OCI-LY1 (cell line): Measurements from ENCODE around the gene SLC33A1.

ENCODE experiments used
- H2AFZ ChIP-seq: fragments of 200-600 bp; sonication (generic), shearing (Covaris generic); 2 replicates; pipeline ENCODE4 v1.6.0; 2014; ENCODE audit warnings: antibody characterized with exemption, mild to moderate bottlenecking, low read length
- H3F3A ChIP-seq: fragments of 200-600 bp; sonication (generic), shearing (Covaris generic); 2 replicates; pipeline ENCODE4 v1.6.0; 2014; ENCODE audit warnings: mild to moderate bottlenecking, antibody characterized with exemption, low read length, moderate library complexity; ENCODE audit not compliant: insufficient read depth
- H3K27ac ChIP-seq: fragments of 200-600 bp; sonication (generic); 2 replicates; pipeline ENCODE4 v1.5.1; 2014; ENCODE audit warnings: low read length, mixed run types, mild to moderate bottlenecking, low read depth; ENCODE audit not compliant: poor library complexity, severe bottlenecking
- H3K27me3 ChIP-seq: fragments of 200-600 bp; sonication (generic); 2 replicates; pipeline ENCODE4 v1.6.0; 2014; ENCODE audit warnings: antibody characterized with exemption, mild to moderate bottlenecking, low read length, moderate library complexity; ENCODE audit not compliant: insufficient read depth
- H3K36me3 ChIP-seq: fragments of 200-600 bp; sonication (generic); 2 replicates; pipeline ENCODE4 v1.6.1; 2014; ENCODE audit warnings: mild to moderate bottlenecking, antibody characterized with exemption, low read length, moderate library complexity, mixed read lengths; ENCODE audit not compliant: insufficient read depth
- H3K4me1 ChIP-seq: fragments of 200-600 bp; sonication (generic); 2 replicates; pipeline ENCODE4 v1.5.1; 2014; ENCODE audit warnings: mild to moderate bottlenecking, low read length, moderate library complexity; ENCODE audit not compliant: insufficient read depth, severe bottlenecking
- H3K4me2 ChIP-seq: fragments of 200-600 bp; sonication (generic), shearing (Covaris generic); 2 replicates; pipeline ENCODE4 v1.6.1; 2014; ENCODE audit warnings: low read length
- H3K4me3 ChIP-seq: fragments of 200-600 bp; sonication (generic); 2 replicates; pipeline ENCODE4 v1.5.1; 2014; ENCODE audit warnings: low read length, low read depth, mild to moderate bottlenecking, mixed read lengths; ENCODE audit not compliant: poor library complexity, severe bottlenecking
- H3K79me2 ChIP-seq: fragments of 200-600 bp; shearing (Covaris generic); 2 replicates; pipeline ENCODE4 v1.6.1; 2016; ENCODE audit warnings: mixed run types, low read length, mixed read lengths; ENCODE audit not compliant: insufficient read depth
- H3K9ac ChIP-seq: fragments of 200-600 bp; sonication (generic), shearing (Covaris generic); 2 replicates; pipeline ENCODE4 v1.6.1; 2014; ENCODE audit warnings: mild to moderate bottlenecking, low read length, mixed read lengths
- H3K9me2 ChIP-seq: fragments of 200-600 bp; sonication (generic), shearing (Covaris generic); 2 replicates; pipeline ENCODE4 v1.6.1; 2014; ENCODE audit warnings: low read depth, mild to moderate bottlenecking, low read length, mixed read lengths
- H3K9me3 ChIP-seq: fragments of 200-600 bp; shearing (Covaris generic); 2 replicates; pipeline ENCODE4 v1.6.1; 2014; ENCODE audit warnings: low read length, mixed read lengths
- H4K20me1 ChIP-seq: fragments of 200-600 bp; sonication (generic), shearing (Covaris generic); 2 replicates; pipeline ENCODE4 v1.6.0; 2016; ENCODE audit warnings: mild to moderate bottlenecking, low read length; ENCODE audit not compliant: insufficient read depth
- EZH2 ChIP-seq: fragments of 200-600 bp; sonication (generic), shearing (Covaris generic); IDR thresholded peaks from 2 replicates; pipeline ENCODE4 v1.8.0; 2017; ENCODE audit warnings: borderline replicate concordance, mixed run types, mild to moderate bottlenecking, antibody characterized with exemption, low read length, moderate library complexity, mixed read lengths
- TF ChIP-seq, protein P1 (sequence below): fragments of 200-600 bp; sonication (generic), shearing (Covaris generic); IDR thresholded peaks from 2 replicates; pipeline ENCODE4 v1.5.1; 2017; ENCODE audit warnings: mild to moderate bottlenecking, antibody characterized with exemption, low read length, moderate library complexity, mixed read lengths

Gene SLC33A1

DNA sequence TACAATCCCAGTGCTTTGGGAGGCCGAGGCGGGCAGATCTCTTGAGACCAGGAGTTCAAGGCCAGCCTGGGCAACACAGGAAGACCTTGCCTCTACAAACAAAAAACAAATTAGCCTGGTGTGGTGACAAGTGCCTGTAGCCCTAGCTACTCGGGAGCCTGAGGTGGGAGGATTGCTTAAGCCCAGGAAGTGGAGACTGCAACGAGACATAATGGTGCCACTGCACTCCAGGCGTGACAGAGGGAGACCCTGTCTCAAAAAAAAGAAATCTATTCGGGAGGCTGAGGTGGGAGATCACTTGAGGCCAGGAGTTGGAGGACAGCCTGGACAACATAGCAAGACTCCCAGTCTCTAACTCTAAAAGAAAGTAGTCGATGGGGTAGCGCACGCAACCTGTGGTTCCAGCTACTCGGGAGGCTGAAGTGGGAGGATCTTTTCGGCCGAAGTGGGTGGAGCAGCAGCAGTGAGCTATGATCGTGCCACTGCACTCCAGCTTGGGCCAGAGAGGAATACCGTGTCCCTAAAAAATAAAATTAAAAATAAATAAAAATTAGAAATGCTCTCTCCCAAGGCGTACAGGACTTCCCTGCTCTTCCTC is 48.9 kb downstream of the SLC33A1 start:
- Histone ChIP-seq H3K27me3 (no peaks in the 10 kb centered on the region), H3K4me1 (peaks cover 14% of the 10 kb centered on the region), H3K27ac (no peak overlapping the region), H3F3A (no peaks in the 10 kb centered on the region), H3K4me2 (peak overlapping the region; percentile 74), H3K9ac (peak overlapping the region; percentile 63), H4K20me1 (no peaks in the 10 kb centered on the region), H3K79me2 (no peaks in the 10 kb centered on the region; the same call in 1 of the 2 replicates), H3K9me2 (no peaks in the 10 kb centered on the region), H3K4me3 (peak overlapping the region; percentile 63), H3K36me3 (peaks cover 6% of the 10 kb centered on the region; the same call in 1 of the 2 replicates), H2AFZ (0 out of 2 replicates have a peak overlapping the region, but pooled peaks have one; percentile 17), H3K9me3 (no peaks in the 10 kb centered on the region)
- TF ChIP-seq, protein P1, sequence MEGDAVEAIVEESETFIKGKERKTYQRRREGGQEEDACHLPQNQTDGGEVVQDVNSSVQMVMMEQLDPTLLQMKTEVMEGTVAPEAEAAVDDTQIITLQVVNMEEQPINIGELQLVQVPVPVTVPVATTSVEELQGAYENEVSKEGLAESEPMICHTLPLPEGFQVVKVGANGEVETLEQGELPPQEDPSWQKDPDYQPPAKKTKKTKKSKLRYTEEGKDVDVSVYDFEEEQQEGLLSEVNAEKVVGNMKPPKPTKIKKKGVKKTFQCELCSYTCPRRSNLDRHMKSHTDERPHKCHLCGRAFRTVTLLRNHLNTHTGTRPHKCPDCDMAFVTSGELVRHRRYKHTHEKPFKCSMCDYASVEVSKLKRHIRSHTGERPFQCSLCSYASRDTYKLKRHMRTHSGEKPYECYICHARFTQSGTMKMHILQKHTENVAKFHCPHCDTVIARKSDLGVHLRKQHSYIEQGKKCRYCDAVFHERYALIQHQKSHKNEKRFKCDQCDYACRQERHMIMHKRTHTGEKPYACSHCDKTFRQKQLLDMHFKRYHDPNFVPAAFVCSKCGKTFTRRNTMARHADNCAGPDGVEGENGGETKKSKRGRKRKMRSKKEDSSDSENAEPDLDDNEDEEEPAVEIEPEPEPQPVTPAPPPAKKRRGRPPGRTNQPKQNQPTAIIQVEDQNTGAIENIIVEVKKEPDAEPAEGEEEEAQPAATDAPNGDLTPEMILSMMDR = no peak
- TF ChIP-seq EZH2 = no peak

DNA sequence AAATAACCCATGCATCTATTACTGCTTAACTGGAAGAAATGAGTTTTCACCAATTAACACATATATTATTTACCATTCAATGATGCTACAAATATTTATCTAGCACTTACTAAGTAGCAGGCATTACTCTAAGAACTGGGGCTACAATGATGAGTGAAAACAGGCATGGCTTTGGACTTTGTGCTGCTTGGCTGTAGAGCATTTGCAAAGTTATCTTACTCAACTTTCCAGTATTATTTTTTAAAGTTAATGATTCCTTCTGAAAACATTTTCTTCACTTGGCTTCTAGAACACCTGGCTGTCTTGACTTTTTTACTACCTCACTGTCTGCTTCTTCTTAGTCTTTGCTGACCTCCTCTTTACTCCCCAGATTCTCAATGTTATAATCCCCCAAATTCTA is 49.9 kb downstream of the SLC33A1 start:
- Histone ChIP-seq H4K20me1 (no peaks in the 10 kb centered on the region), H3K4me1 (peaks cover 14% of the 10 kb centered on the region), H3K9me3 (no peaks in the 10 kb centered on the region), H3K4me2 (no peak overlapping the region), H3K36me3 (peaks cover 6% of the 10 kb centered on the region; the same call in 1 of the 2 replicates), H3K9me2 (no peaks in the 10 kb centered on the region), H3K79me2 (no peaks in the 10 kb centered on the region; the same call in 1 of the 2 replicates), H2AFZ (no peak overlapping the region), H3K9ac (no peak overlapping the region), H3K4me3 (no peak overlapping the region), H3K27me3 (no peaks in the 10 kb centered on the region), H3F3A (no peaks in the 10 kb centered on the region), H3K27ac (no peak overlapping the region)
- no peak for TF ChIP-seq EZH2
- TF ChIP-seq, protein P1 = no peak

DNA sequence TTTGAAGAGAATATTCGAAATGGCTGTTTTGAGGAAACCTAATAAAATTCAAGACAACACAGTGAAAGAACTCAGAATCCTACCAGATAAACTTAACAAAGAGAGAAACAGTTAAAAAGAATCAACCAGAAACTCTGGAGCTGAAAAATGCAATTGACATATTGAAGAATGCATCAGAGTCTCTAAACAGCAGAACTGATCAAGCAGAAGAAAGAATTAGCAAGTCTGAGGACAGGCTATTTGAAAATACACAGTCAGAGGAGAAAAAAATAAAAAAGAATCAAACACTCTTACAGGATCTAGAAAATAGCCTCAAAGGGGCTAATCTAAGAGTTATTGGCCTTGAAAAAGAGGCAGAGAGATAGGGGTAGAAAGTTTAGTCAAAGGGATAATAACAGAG is 61.7 kb downstream of the SLC33A1 start:
- H3K79me2 ChIP-seq = no peaks in the 10 kb centered on the region
- no peak overlapping the region for H3K27ac ChIP-seq
- H3K9ac ChIP-seq = no peak overlapping the region
- no peak overlapping the region for H2AFZ ChIP-seq
- H3K36me3 ChIP-seq = peaks cover 12% of the 10 kb centered on the region
- no peaks in the 10 kb centered on the region for H3K27me3 ChIP-seq
- H3F3A ChIP-seq = no peaks in the 10 kb centered on the region
- TF ChIP-seq, protein P1 = no peak
- TF ChIP-seq EZH2 = no peak
- no peak overlapping the region for H3K4me3 ChIP-seq
- H4K20me1 ChIP-seq = no peaks in the 10 kb centered on the region
- H3K4me2 ChIP-seq = no peak overlapping the region
- no peaks in the 10 kb centered on the region for H3K9me2 ChIP-seq
- H3K9me3 ChIP-seq = 0 out of 2 replicates have a peak, but pooled peaks cover 3% of the 10 kb centered on the region
- H3K4me1 ChIP-seq = no peaks in the 10 kb centered on the region
